GM06990 (cell line): Measurements from ENCODE around the gene FFAR4.

Experiments used
- DNase-seq: peaks from one replicate; pipeline ENCODE4 v3.0.0-alpha.2; 2011; ENCODE audit not compliant: insufficient read length; ENCODE audit errors: extremely low read depth
- H3K27me3 ChIP-seq: replicated peaks from 2 replicates; pipeline ENCODE4 v1.6.0; 2011; ENCODE audit warnings: low read length; ENCODE audit not compliant: control insufficient read depth, insufficient read depth
- H3K36me3 ChIP-seq: 2 replicates; pipeline ENCODE4 v1.5.1; 2011; ENCODE audit warnings: low read length; ENCODE audit not compliant: control insufficient read depth, insufficient read depth
- H3K4me3 ChIP-seq: replicated peaks from 2 replicates; pipeline ENCODE4 v1.5.1; 2011; ENCODE audit warnings: low read depth, mild to moderate bottlenecking, control low read depth, low read length
- TF ChIP-seq, protein P1 (sequence below): IDR thresholded peaks from 2 replicates; pipeline ENCODE4 v1.5.1; 2011; ENCODE audit warnings: low read length, control low read depth, mild to moderate bottlenecking, inconsistent platforms; ENCODE audit not compliant: insufficient read depth, poor library complexity, severe bottlenecking

FFAR4 gene

DNA sequence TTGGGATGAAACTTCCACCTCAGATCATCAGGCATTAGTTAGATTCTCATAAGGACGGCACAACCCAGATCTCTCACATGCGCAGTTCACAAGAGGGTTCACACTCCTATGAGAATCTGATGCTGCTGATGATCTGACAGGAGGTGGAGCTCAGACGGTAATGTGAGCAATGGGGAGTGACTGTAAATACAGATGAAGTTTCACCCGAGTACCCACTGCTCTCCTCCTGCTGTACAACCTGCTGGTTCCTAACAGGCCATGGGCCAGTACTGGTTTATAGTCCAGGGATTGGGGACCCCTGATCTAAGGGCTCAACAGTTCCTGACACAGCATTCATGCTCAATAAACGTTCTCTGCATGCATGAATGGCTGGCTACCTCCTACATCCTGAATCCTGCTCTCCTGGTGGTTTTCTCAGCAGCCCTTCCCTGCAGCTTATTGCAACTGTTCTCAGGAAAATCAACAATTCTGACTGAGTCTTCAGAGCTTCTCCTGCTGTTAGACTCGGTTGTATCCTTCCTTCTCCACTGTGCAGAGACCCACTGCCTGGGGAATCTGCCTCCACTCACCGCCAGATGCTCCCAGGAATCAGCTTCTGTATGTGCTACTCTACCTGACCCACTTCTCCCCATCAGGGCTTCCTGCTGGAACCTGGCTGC is 63.3 kb downstream of the FFAR4 start:
- no peak overlapping the region for H3K4me3 ChIP-seq
- TF ChIP-seq, protein P1, sequence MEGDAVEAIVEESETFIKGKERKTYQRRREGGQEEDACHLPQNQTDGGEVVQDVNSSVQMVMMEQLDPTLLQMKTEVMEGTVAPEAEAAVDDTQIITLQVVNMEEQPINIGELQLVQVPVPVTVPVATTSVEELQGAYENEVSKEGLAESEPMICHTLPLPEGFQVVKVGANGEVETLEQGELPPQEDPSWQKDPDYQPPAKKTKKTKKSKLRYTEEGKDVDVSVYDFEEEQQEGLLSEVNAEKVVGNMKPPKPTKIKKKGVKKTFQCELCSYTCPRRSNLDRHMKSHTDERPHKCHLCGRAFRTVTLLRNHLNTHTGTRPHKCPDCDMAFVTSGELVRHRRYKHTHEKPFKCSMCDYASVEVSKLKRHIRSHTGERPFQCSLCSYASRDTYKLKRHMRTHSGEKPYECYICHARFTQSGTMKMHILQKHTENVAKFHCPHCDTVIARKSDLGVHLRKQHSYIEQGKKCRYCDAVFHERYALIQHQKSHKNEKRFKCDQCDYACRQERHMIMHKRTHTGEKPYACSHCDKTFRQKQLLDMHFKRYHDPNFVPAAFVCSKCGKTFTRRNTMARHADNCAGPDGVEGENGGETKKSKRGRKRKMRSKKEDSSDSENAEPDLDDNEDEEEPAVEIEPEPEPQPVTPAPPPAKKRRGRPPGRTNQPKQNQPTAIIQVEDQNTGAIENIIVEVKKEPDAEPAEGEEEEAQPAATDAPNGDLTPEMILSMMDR: no peak
- no peaks in the 10 kb centered on the region for H3K36me3 ChIP-seq
- H3K27me3 ChIP-seq: no peaks in the 10 kb centered on the region
- DNase-seq: no peak

DNA sequence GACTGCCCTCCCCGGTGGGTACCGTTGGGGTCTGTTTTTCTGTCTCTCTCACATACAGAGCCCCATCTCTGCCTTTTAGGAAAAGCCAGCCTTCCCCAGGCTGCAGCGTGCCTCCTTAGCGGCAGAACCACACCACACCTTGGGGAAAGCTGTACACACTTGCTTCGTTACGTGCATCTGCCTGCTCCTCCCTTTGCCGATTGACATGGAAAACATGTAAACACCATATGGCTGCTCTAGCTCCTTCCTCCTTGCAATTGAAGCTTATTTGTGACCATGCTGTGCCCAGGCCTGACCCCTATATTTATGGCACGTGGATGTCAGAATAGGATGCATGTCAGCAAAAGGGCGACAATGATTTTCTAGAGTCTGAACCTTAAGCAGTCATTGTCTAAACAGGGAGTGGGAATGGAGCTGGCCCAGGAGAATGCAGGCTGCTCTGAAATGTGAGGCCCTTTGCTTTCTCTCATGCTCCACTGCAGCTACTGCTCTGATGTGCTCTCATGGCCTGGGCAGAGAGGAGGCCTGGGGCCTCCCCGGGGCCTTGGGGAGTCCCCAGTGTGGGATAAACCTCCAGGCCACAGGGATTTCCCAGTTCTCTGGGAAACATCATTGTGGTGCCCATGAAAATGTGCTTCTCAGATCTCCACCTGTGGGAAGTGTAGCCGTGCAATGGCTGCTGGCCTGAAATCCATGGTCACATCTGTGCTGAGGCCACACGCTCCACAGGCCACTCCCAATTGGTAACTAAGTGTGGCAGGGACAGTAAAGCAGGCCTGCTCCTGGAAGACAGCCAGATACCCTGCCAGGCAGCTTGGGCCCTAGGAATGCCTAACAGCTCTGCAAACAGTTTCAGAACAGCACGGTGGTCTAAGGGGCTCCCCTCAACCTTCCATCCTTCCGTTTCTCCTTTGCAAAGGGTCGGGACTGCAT is 64.4 kb downstream of the FFAR4 start:
- DNase-seq: no peak
- TF ChIP-seq, protein P1: no peak
- Histone ChIP-seq H3K27me3 (no peaks in the 10 kb centered on the region), H3K4me3 (no peak overlapping the region), H3K36me3 (no peaks in the 10 kb centered on the region)
